NCI-H146 treated with DMSO at 0.1 percent for 48 hours (cell line): ENCODE measurements around the gene CCDC116.
"Not testable (repeated sequence)": the region's sequence is repeated elsewhere in the genome, so short reads cannot be mapped to it uniquely, and the experiment has no call there.

Source experiments
- DNase-seq: peaks from one replicate; lab custom pipeline; 2025; ENCODE audit not compliant: unreplicated experiment; lab: John Stamatoyannopoulos, UW

The CCDC116 gene

DNA sequence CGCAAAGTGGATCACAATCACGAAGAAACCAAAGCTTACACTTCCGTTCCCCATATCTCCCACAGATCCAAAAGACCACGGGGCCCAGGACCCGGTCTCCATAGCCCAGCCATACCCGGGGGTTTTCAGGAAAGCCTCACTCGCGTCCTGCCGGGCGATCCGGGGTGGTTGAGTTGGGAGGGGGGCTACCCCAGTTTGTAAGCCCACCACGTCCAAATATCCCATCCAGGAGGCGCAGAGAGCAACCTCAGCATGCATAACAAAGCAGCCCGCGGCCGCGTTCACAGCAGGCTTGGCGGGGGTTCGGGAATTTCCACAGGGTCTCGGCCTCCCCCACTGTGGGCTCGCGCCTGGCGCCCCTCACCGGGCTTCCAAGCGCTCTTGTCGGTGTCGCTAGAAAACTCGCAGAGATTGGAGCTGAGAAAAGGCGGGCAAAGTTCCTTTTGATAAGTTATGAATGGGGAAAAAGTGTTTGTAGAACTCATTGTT is 19.0 kb downstream of the CCDC116 start:
- peak; percentile 26 for DNase-seq

DNA sequence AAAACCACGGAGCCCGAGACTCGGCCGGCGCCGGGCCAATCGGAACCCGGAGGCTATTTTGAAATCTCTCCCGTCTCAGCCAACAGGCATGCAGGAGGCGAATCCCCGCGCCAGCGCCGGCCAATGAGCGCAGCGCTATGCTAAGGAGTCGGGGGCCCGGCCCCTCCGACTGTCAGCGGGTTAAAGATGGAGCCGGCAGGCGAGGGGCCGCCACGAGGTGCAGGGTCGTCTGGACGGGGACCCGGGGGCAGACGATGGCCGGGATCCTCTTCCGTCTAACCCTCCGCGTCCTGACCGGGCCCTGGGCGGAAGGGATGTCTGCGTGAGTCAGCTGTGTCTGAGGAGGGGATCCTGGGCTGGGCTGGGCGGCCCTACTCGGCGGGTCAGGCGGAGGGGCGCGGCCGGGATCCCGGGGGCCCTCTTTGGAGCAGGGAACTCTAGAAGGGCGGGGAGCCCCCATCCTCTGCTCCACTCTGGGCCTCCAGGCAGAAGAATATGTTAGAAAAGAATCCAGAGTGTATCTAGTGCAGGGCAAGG is 19.5 kb downstream of the CCDC116 start:
- DNase-seq = no peak

GRCh38 chr22:21652547-21653545 is 20.3 kb downstream of the CCDC116 start:
- no peak for DNase-seq

- no peak for DNase-seq
Observed at GRCh38 chr22:21657020-21657359, 24.4 kb downstream of the CCDC116 start.

GRCh38 chr22:21657360-21658032 is 24.9 kb downstream of the CCDC116 start:
- peak; percentile 58 for DNase-seq

GRCh38 chr22:21659864-21660525 is 27.4 kb downstream of the CCDC116 start:
- DNase-seq = no peak

GRCh38 chr22:21660904-21661303 is 28.3 kb downstream of the CCDC116 start:
- no peak for DNase-seq

- DNase-seq = no peak
Observed at GRCh38 chr22:21661991-21662390, 29.4 kb downstream of the CCDC116 start.

DNA sequence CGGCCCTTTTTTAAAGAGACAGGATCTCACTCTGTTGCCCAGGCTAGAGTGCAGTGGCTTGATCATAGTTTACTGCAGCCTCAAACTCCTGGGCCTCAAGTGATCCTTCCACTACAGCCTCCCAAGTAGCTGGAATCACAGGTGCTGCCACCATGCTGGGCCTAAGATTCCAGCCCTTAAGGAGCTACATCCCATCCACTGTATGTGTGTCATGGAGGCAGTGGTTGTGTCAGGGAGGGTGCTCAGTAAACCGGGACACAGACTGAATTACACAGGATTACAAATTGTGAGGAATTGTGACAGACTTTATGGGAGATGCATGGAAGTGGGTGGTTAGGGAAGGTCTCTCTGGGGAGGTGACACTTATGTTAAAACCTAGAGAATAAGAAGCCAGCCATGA is 31.2 kb downstream of the CCDC116 start:
- DNase-seq = no peak

GRCh38 chr22:21665047-21665851 is 32.7 kb downstream of the CCDC116 start:
- DNase-seq = no peak

GRCh38 chr22:21666786-21667185 is 34.2 kb downstream of the CCDC116 start:
- no peak for DNase-seq

- no peak for DNase-seq
Observed at GRCh38 chr22:21669026-21669425, 36.5 kb downstream of the CCDC116 start.

GRCh38 chr22:21672107-21672629 is 39.6 kb downstream of the CCDC116 start:
- DNase-seq = no peak

GRCh38 chr22:21673534-21674321 is 41.2 kb downstream of the CCDC116 start:
- no peak for DNase-seq

- no peak for DNase-seq
Observed at GRCh38 chr22:21674638-21675245, 42.2 kb downstream of the CCDC116 start.

GRCh38 chr22:21677606-21678443 is 45.3 kb downstream of the CCDC116 start:
- no peak for DNase-seq

DNA sequence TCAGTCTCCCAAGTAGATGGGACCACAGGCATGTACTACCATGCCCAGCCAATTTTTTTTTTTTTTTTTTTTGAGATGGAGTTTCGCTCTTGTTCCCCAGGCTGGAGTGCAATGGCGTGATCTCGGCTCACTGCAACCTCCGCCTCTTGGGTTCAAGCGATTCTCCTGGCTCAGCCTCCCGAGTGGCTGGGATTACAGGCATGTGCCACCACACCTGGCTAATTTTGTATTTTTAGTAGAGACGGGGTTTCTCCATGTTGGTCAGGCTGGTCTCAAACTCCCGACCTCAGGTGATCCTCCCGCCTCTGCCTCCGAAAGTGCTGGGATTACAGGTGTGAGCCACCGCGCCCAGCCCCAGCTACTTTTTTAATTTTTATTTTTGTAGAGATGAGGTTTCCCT is 46.3 kb downstream of the CCDC116 start:
- not testable (repeated sequence) for DNase-seq

- DNase-seq = no peak
Observed at GRCh38 chr22:21679383-21679782, 46.8 kb downstream of the CCDC116 start.
